ENCODE results near the gene ARID4A.
"Not testable (repeated sequence)": the region's sequence is repeated elsewhere in the genome, so short reads cannot be mapped to it uniquely, and the experiment has no call there.

ARID4A gene

GRCh38 chr14:58398895-58399294 is 100.5 kb downstream of the ARID4A start:
- Mint-ChIP-seq H3K9me3 (no peaks in the 10 kb centered on the region), H3K36me3 (no peaks in the 10 kb centered on the region), H3K4me1 (peaks cover 11% of the 10 kb centered on the region), H3K27ac (no peak overlapping the region), H3K4me3 (no peak overlapping the region), H3K27me3 (no peaks in the 10 kb centered on the region)
- DNase-seq (ENCODE audit: low spot score in 2 of 2) (no peak), ATAC-seq (ENCODE audit: low read depth) (no peak)

DNA sequence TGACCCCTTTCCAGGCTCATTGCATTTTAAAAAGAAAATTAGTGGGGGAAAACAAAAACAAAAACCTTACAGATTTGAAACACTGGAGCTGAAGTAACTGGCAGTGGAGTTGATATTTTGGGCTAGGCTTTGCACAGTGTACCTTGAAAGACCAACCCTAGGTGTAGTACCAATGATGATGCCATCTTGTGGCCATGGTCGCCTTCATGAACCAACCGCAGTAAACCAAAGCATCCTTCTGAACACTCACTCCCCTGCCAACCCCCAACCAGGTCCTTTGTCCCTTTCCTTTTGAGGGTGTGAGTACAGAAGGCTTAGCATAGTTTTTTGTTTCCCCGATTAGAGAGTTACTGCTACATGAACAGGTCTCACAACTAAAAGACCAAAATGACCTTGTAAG is 103.2 kb downstream of the ARID4A start:
- ATAC-seq (ENCODE audit: low read depth) (peak; percentile 43), DNase-seq (ENCODE audit: low spot score in 2 of 2) (no peak)
- Mint-ChIP-seq H3K4me3 (no peak overlapping the region), H3K27me3 (no peaks in the 10 kb centered on the region), H3K36me3 (no peaks in the 10 kb centered on the region), H3K9me3 (no peaks in the 10 kb centered on the region), H3K27ac (no peak overlapping the region), H3K4me1 (peaks cover 5% of the 10 kb centered on the region)

GRCh38 chr14:58408681-58409215 is 110.4 kb downstream of the ARID4A start:
- Mint-ChIP-seq H3K36me3 (peaks cover 14% of the 10 kb centered on the region), H3K9me3 (no peaks in the 10 kb centered on the region), H3K4me3 (no peak overlapping the region), H3K4me1 (no peaks in the 10 kb centered on the region), H3K27ac (no peak overlapping the region), H3K27me3 (no peaks in the 10 kb centered on the region)
- DNase-seq (ENCODE audit: low spot score in 2 of 2) (no peak), ATAC-seq (ENCODE audit: low read depth) (no peak)

DNA sequence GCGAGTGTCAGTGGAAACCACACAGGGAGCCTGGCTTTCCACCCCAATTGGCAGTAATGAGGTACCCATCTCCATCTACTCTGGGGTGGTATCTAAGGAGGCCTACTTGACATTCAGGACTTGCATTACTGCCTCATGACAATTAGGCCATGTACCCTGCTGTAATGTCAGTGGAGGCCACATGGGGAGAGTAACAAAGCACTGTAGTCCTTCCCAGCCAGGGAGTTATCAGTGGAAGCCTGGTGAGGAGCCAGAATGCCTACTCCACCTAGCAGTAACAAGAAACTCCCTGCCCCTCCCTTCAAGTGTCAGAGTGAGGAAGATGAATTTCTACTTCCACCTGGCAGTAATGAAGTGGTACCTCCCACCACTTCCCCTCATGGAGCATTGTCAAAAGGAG is 116.5 kb downstream of the ARID4A start:
- Mint-ChIP-seq H3K4me1 (peaks cover 10% of the 10 kb centered on the region), H3K9me3 (no peaks in the 10 kb centered on the region), H3K36me3 (peaks cover 32% of the 10 kb centered on the region), H3K4me3 (no peak overlapping the region), H3K27me3 (no peaks in the 10 kb centered on the region), H3K27ac (no peak overlapping the region)
- ATAC-seq (ENCODE audit: low read depth) (no peak), DNase-seq (ENCODE audit: low spot score in 2 of 2) (no peak)

GRCh38 chr14:58415636-58416547 is 117.5 kb downstream of the ARID4A start:
- H3K27ac Mint-ChIP-seq = no peak overlapping the region
- peaks cover 12% of the 10 kb centered on the region for H3K4me1 Mint-ChIP-seq
- H3K27me3 Mint-ChIP-seq = no peaks in the 10 kb centered on the region
- no peaks in the 10 kb centered on the region for H3K9me3 Mint-ChIP-seq
- H3K36me3 Mint-ChIP-seq = peaks cover 32% of the 10 kb centered on the region
- no peak overlapping the region for H3K4me3 Mint-ChIP-seq
- no peak for DNase-seq (ENCODE audit: low spot score in 2 of 2)
- ATAC-seq (ENCODE audit: low read depth) = no peak

DNA sequence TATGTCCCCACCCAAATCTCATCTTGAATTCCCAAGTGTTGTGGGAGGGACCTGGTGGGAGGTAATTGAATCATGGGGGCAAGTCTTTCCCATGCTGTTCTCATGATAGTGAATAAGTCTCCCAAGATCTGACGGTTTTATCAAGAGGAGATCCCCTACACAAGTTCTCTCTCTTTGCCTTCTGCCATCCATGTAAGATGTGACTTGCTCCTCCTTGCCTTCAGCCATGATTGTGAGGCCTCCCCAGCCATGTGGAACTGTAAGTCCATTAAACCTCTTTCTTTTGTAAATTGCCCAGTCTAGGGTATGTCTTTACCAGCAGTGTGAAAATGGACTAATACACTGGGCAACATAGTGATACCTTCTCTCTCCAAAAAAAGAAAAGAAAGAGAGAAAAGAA is 118.6 kb downstream of the ARID4A start:
- H3K27ac Mint-ChIP-seq; H3K4me3 Mint-ChIP-seq; ATAC-seq (ENCODE audit: low read depth); H3K9me3 Mint-ChIP-seq; H3K27me3 Mint-ChIP-seq; DNase-seq (ENCODE audit: low spot score in 2 of 2): not testable (repeated sequence)
- peaks cover 12% of the 10 kb centered on the region for H3K4me1 Mint-ChIP-seq
- peaks cover 32% of the 10 kb centered on the region for H3K36me3 Mint-ChIP-seq

All from memory B cell (primary cell).